ENCODE results near the gene MAPK8.

The MAPK8 gene

DNA sequence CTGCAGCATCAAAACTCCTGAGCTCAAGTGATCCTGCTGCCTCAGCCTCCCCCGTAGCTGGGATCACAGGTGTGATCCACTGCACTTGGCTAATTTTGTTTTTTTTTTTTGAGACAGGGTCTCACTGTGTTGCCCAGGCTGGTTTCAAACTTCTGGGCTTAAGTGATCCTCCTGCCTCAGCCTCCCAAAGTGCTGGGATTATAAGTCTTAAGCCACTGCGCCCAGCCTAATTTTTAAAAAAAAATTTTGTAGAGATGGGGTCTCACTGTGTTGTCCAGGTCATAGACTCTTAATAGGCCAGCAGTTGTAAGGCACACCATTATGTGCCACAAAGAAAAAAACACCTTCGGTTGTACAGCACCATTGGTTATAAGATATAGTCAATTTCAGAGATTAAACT is 122.4 kb downstream of the MAPK8 start:
- Histone ChIP-seq H3K4me2 (ENCODE audit: low read depth, low read length) (no peak overlapping the region), H3K9me3 (replicated peaks; ENCODE audit: insufficient read depth, low read length) (no peaks in the 10 kb centered on the region), H3K4me3 (ENCODE audit: low read length) (no peak overlapping the region), H3K79me2 (ENCODE audit: low read length) (no peaks in the 10 kb centered on the region), H3K9me2 (replicated peaks; ENCODE audit: insufficient read depth, low read length) (no peaks in the 10 kb centered on the region), H3K27me3 (replicated peaks; ENCODE audit: insufficient read depth, low read length) (no peaks in the 10 kb centered on the region), H3K4me1 (ENCODE audit: low read length) (no peaks in the 10 kb centered on the region), H3F3A (ENCODE audit: insufficient read depth, low read length) (no peaks in the 10 kb centered on the region), H2AFZ (ENCODE audit: low read length) (no peak overlapping the region), H4K20me1 (ENCODE audit: insufficient read depth, low read length) (no peaks in the 10 kb centered on the region), H3K27ac (ENCODE audit: low read length) (no peak overlapping the region), H3K36me3 (replicated peaks; ENCODE audit: insufficient read depth, low read length) (no peaks in the 10 kb centered on the region), H3K9ac (ENCODE audit: low read length) (no peak overlapping the region)
- no peak for DNase-seq
- TF ChIP-seq EZH2 (optimal IDR thresholded peaks at IDR 0.05; ENCODE audit: low read depth, low read length) (no peak), EZH2phosphoT487 (IDR thresholded peaks at IDR 0.05; ENCODE audit: low read length) (no peak)
- TF ChIP-seq, protein P1, sequence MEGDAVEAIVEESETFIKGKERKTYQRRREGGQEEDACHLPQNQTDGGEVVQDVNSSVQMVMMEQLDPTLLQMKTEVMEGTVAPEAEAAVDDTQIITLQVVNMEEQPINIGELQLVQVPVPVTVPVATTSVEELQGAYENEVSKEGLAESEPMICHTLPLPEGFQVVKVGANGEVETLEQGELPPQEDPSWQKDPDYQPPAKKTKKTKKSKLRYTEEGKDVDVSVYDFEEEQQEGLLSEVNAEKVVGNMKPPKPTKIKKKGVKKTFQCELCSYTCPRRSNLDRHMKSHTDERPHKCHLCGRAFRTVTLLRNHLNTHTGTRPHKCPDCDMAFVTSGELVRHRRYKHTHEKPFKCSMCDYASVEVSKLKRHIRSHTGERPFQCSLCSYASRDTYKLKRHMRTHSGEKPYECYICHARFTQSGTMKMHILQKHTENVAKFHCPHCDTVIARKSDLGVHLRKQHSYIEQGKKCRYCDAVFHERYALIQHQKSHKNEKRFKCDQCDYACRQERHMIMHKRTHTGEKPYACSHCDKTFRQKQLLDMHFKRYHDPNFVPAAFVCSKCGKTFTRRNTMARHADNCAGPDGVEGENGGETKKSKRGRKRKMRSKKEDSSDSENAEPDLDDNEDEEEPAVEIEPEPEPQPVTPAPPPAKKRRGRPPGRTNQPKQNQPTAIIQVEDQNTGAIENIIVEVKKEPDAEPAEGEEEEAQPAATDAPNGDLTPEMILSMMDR (IDR thresholded peaks at IDR 0.05; ENCODE audit: low read length), result no peak

DNA sequence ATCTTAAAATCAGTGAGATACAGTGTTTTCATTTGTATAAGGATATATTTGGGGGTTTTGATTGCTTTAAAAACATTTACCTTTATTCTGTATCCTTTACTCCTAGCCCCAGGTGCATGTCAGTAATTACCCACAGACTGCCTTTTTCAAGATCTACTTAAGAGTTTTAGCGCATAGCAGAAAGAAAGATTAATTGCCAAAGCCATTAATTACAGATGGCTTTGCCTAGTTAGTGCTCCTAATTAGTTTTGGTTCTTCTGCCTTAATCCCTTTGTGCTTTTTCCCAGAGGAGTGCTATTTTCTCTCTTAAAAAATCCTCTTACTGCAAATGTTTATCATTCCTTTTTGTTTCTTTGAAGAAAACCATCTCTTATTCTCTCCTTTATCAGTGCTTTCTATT is 122.8 kb downstream of the MAPK8 start:
- Histone ChIP-seq H3K4me2 (ENCODE audit: low read depth, low read length) (no peak overlapping the region), H2AFZ (ENCODE audit: low read length) (no peak overlapping the region), H3K4me1 (ENCODE audit: low read length) (no peaks in the 10 kb centered on the region), H3K9me3 (replicated peaks; ENCODE audit: insufficient read depth, low read length) (no peaks in the 10 kb centered on the region), H3K9me2 (replicated peaks; ENCODE audit: insufficient read depth, low read length) (no peaks in the 10 kb centered on the region), H3K79me2 (ENCODE audit: low read length) (no peaks in the 10 kb centered on the region), H3K4me3 (ENCODE audit: low read length) (no peak overlapping the region), H3K36me3 (replicated peaks; ENCODE audit: insufficient read depth, low read length) (no peaks in the 10 kb centered on the region), H3F3A (ENCODE audit: insufficient read depth, low read length) (no peaks in the 10 kb centered on the region), H4K20me1 (ENCODE audit: insufficient read depth, low read length) (no peaks in the 10 kb centered on the region), H3K27ac (ENCODE audit: low read length) (no peak overlapping the region), H3K9ac (ENCODE audit: low read length) (no peak overlapping the region), H3K27me3 (replicated peaks; ENCODE audit: insufficient read depth, low read length) (no peaks in the 10 kb centered on the region)
- DNase-seq, result no peak
- no peak for TF ChIP-seq EZH2 (optimal IDR thresholded peaks at IDR 0.05; ENCODE audit: low read depth, low read length)
- TF ChIP-seq, protein P1 (IDR thresholded peaks at IDR 0.05; ENCODE audit: low read length), result no peak
- TF ChIP-seq EZH2phosphoT487 (IDR thresholded peaks at IDR 0.05; ENCODE audit: low read length), result no peak

DNA sequence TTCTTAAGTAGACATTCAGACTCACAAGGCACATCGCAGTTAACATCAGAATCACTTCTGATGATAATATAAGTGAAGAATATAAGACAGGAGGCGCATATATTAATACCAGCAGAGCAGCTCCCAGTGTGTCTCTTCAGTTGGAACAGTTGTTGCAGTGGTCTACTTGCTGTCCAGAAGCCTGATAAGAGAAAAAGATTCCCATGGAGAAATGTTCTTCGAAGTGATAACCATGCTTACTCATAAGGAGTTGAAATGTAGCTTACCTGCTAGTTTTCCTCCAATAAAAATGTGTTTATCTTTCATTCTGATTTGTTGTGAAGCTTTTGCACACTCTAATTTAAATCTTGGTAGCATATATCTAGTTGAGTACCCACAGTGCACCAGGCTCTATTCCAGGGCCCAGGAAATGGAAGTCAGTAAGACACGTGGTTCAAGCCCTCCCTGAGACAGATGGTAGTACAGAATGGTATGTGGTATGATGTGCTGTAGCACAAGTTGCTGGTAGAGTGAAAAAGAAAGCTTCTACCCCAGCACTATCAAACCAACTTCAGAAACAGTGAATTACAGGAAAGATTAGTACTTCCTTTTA is 124.0 kb downstream of the MAPK8 start:
- no peaks in the 10 kb centered on the region for H4K20me1 ChIP-seq (ENCODE audit: insufficient read depth, low read length)
- no peak overlapping the region for H3K9ac ChIP-seq (ENCODE audit: low read length)
- H3K9me2 ChIP-seq (replicated peaks; ENCODE audit: insufficient read depth, low read length), result no peaks in the 10 kb centered on the region
- H3K4me2 ChIP-seq (ENCODE audit: low read depth, low read length), result no peak overlapping the region
- no peak for DNase-seq
- no peaks in the 10 kb centered on the region for H3K36me3 ChIP-seq (replicated peaks; ENCODE audit: insufficient read depth, low read length)
- H3K27ac ChIP-seq (ENCODE audit: low read length), result no peak overlapping the region
- no peaks in the 10 kb centered on the region for H3K9me3 ChIP-seq (replicated peaks; ENCODE audit: insufficient read depth, low read length)
- no peak overlapping the region for H2AFZ ChIP-seq (ENCODE audit: low read length)
- no peaks in the 10 kb centered on the region for H3K27me3 ChIP-seq (replicated peaks; ENCODE audit: insufficient read depth, low read length)
- H3K79me2 ChIP-seq (ENCODE audit: low read length), result no peaks in the 10 kb centered on the region
- H3K4me1 ChIP-seq (ENCODE audit: low read length), result no peaks in the 10 kb centered on the region
- TF ChIP-seq, protein P1 (IDR thresholded peaks at IDR 0.05; ENCODE audit: low read length), result no peak
- no peak for TF ChIP-seq EZH2 (optimal IDR thresholded peaks at IDR 0.05; ENCODE audit: low read depth, low read length)
- no peak for TF ChIP-seq EZH2phosphoT487 (IDR thresholded peaks at IDR 0.05; ENCODE audit: low read length)
- no peak overlapping the region for H3K4me3 ChIP-seq (ENCODE audit: low read length)
- no peaks in the 10 kb centered on the region for H3F3A ChIP-seq (ENCODE audit: insufficient read depth, low read length)

Data from MM.1S (cell line).